ENCODE data around the gene CENPP.
A peak's percentile ranks its signal among the peaks of the same experiment; 100 is the strongest.
"Not testable (repeated sequence)": the region's sequence is repeated elsewhere in the genome, so short reads cannot be mapped to it uniquely, and the experiment has no call there.

CENPP gene

GRCh38 chr9:92384375-92384774 is 58.6 kb downstream of the CENPP start:
- no peak for DNase-seq

- no peak for DNase-seq
Observed at GRCh38 chr9:92385001-92385400, 59.2 kb downstream of the CENPP start.

GRCh38 chr9:92385477-92385876 is 59.7 kb downstream of the CENPP start:
- DNase-seq = no peak

GRCh38 chr9:92385953-92386352 is 60.2 kb downstream of the CENPP start:
- no peak for DNase-seq

- DNase-seq = no peak
Observed at GRCh38 chr9:92392690-92393089, 66.9 kb downstream of the CENPP start.

- DNase-seq = no peak
Observed at GRCh38 chr9:92393686-92394085, 67.9 kb downstream of the CENPP start.

- DNase-seq = no peak
Observed at GRCh38 chr9:92395617-92396016, 69.9 kb downstream of the CENPP start.

- no peak for DNase-seq
Observed at GRCh38 chr9:92397853-92398252, 72.1 kb downstream of the CENPP start.

GRCh38 chr9:92402360-92402759 is 76.6 kb downstream of the CENPP start:
- no peak for DNase-seq

GRCh38 chr9:92402826-92403745 is 77.3 kb downstream of the CENPP start:
- DNase-seq = no peak

- no peak for DNase-seq
Observed at GRCh38 chr9:92404042-92404836, 78.5 kb downstream of the CENPP start, which contains the start of gene OGN. Gene OGN, minus strand, starts transcription at chr9:92404578. Its CDS starts 1,171 bp downstream, at chr9:92403407.

GRCh38 chr9:92405818-92406217 is 80.1 kb downstream of the CENPP start:
- DNase-seq = no peak

GRCh38 chr9:92406477-92406876 is 80.7 kb downstream of the CENPP start:
- DNase-seq = peak; percentile 57

- no peak for DNase-seq
Observed at GRCh38 chr9:92407818-92408217, 82.1 kb downstream of the CENPP start.

- no peak for DNase-seq
Observed at GRCh38 chr9:92408747-92409478, 83.2 kb downstream of the CENPP start.

- DNase-seq = not testable (repeated sequence)
Observed at GRCh38 chr9:92411157-92411556, 85.4 kb downstream of the CENPP start.

GRCh38 chr9:92414566-92414965 is 88.8 kb downstream of the CENPP start:
- DNase-seq = no peak

- no peak for DNase-seq
Observed at GRCh38 chr9:92422611-92423338, 97.0 kb downstream of the CENPP start.

GRCh38 chr9:92423612-92424011 is 97.9 kb downstream of the CENPP start:
- no peak for DNase-seq

- no peak for DNase-seq
Observed at GRCh38 chr9:92424340-92424739, 98.6 kb downstream of the CENPP start, which contains the start of gene OMD. Gene OMD, minus strand, starts transcription at chr9:92424471. Its CDS starts 6,913 bp downstream, at chr9:92417558.

GRCh38 chr9:92425474-92425873 is 99.7 kb downstream of the CENPP start:
- no peak for DNase-seq

GRCh38 chr9:92426501-92427145 is 100.9 kb downstream of the CENPP start:
- no peak for DNase-seq

All from CD4-positive, alpha-beta T cell treated with Interferon gamma for 1 hour (primary cell).